H9 (cell line): ENCODE measurements around the gene ARHGEF10L. TPM values are rescaled to one million over a fixed set of nuclear protein-coding genes. Genes with fewer than 3 reads are reported as not detected.
A peak's percentile ranks its signal among the peaks of the same experiment; 100 is the strongest.

Experiments
- DNase-seq: peaks from one replicate; pipeline ENCODE4 v3.0.0-alpha.2; 2017
- H2AFZ ChIP-seq: one replicate; pipeline ENCODE4 v1.6.1; 2013; ENCODE audit warnings: mild to moderate bottlenecking, low read length, control low read depth, moderate library complexity
- H2AK5ac ChIP-seq: 2 replicates; pipeline ENCODE4 v1.6.1; 2013; ENCODE audit warnings: low read length, control low read depth, mixed read lengths; ENCODE audit not compliant: insufficient read length
- H2BK120ac ChIP-seq: one replicate; pipeline ENCODE4 v1.6.1; 2013; ENCODE audit warnings: low read depth, mild to moderate bottlenecking, low read length, control low read depth, inconsistent platforms; ENCODE audit not compliant: poor library complexity, severe bottlenecking
- H2BK12ac ChIP-seq: 2 replicates; pipeline ENCODE4 v1.6.1; 2013; ENCODE audit warnings: low read length, control low read depth, mixed read lengths, low read depth; ENCODE audit not compliant: insufficient read length
- H2BK15ac ChIP-seq: 2 replicates; pipeline ENCODE4 v1.6.1; 2013; ENCODE audit warnings: low read depth, low read length, control low read depth
- H2BK20ac ChIP-seq: one replicate; pipeline ENCODE4 v1.6.1; 2013; ENCODE audit warnings: low read depth, mild to moderate bottlenecking, low read length, control low read depth, inconsistent platforms; ENCODE audit not compliant: poor library complexity, severe bottlenecking
- H2BK5ac ChIP-seq: 2 replicates; pipeline ENCODE4 v1.6.1; 2013; ENCODE audit warnings: low read length, control low read depth, mixed read lengths; ENCODE audit not compliant: insufficient read length
- H3K14ac ChIP-seq: 2 replicates; pipeline ENCODE4 v1.6.1; 2013; ENCODE audit warnings: low read length, control low read depth; ENCODE audit not compliant: insufficient read depth
- H3K18ac ChIP-seq: 2 replicates; pipeline ENCODE4 v1.6.1; 2013; ENCODE audit warnings: low read depth, mild to moderate bottlenecking, mixed read lengths, low read length, control low read depth; ENCODE audit not compliant: insufficient read length
- H3K23ac ChIP-seq: 2 replicates; pipeline ENCODE4 v1.6.1; 2013; ENCODE audit warnings: low read length, control low read depth, mixed read lengths, low read depth; ENCODE audit not compliant: insufficient read length
- H3K23me2 ChIP-seq: 2 replicates; pipeline ENCODE4 v1.6.1; 2013; ENCODE audit warnings: low read depth, mild to moderate bottlenecking, mixed read lengths, low read length, control low read depth; ENCODE audit not compliant: insufficient read length, poor library complexity, severe bottlenecking
- H3K27ac ChIP-seq: 2 replicates; pipeline ENCODE4 v1.5.1; 2013; ENCODE audit warnings: low read length, control low read depth, mixed read lengths, low read depth; ENCODE audit not compliant: insufficient read length
- H3K27me3 ChIP-seq: 2 replicates; pipeline ENCODE4 v1.6.1; 2013; ENCODE audit warnings: low read length, control low read depth, inconsistent platforms; ENCODE audit not compliant: insufficient read depth
- H3K4ac ChIP-seq: 2 replicates; pipeline ENCODE4 v1.6.1; 2013; ENCODE audit warnings: low read depth, mild to moderate bottlenecking, control low read depth, inconsistent platforms, low read length, moderate library complexity
- H3K4me1 ChIP-seq: 2 replicates; pipeline ENCODE4 v1.6.1; 2013; ENCODE audit warnings: low read length, control low read depth, inconsistent platforms; ENCODE audit not compliant: insufficient read depth
- H3K4me2 ChIP-seq: 2 replicates; pipeline ENCODE4 v1.6.1; 2013; ENCODE audit warnings: low read length, control low read depth, mixed read lengths; ENCODE audit not compliant: insufficient read length, insufficient read depth
- H3K56ac ChIP-seq: 2 replicates; pipeline ENCODE4 v1.6.1; 2013; ENCODE audit warnings: low read depth, mild to moderate bottlenecking, mixed read lengths, low read length, control low read depth; ENCODE audit not compliant: insufficient read length
- H3K79me1 ChIP-seq: 2 replicates; pipeline ENCODE4 v1.6.1; 2013; ENCODE audit warnings: low read depth, mild to moderate bottlenecking, moderate library complexity, low read length, control low read depth, inconsistent platforms; ENCODE audit not compliant: insufficient read depth, poor library complexity, severe bottlenecking
- H3K79me2 ChIP-seq: 2 replicates; pipeline ENCODE4 v1.6.1; 2013; ENCODE audit warnings: low read length, control low read depth, inconsistent platforms; ENCODE audit not compliant: insufficient read depth
- H3K9ac ChIP-seq: 2 replicates; pipeline ENCODE4 v1.6.1; 2013; ENCODE audit warnings: low read length, control low read depth, mixed read lengths; ENCODE audit not compliant: insufficient read length; ENCODE audit errors: extremely low read depth
- H3K9me3 ChIP-seq: one replicate; pipeline ENCODE4 v1.6.1; 2013; ENCODE audit warnings: low read depth, low read length, inconsistent platforms; ENCODE audit not compliant: control insufficient read depth
- H3T11ph ChIP-seq: one replicate; pipeline ENCODE4 v1.6.1; 2013; ENCODE audit warnings: mild to moderate bottlenecking, low read length, control low read depth, inconsistent platforms
- H4K20me1 ChIP-seq: one replicate; pipeline ENCODE4 v1.6.1; 2013; ENCODE audit not compliant: control insufficient read depth, insufficient read length, insufficient read depth
- H4K5ac ChIP-seq: 2 replicates; pipeline ENCODE4 v1.6.1; 2013; ENCODE audit warnings: low read depth, mild to moderate bottlenecking, mixed read lengths, low read length, control low read depth; ENCODE audit not compliant: insufficient read length
- H4K8ac ChIP-seq: replicated peaks from 2 replicates; pipeline ENCODE4 v1.6.1; 2013; ENCODE audit warnings: low read length, control low read depth, mixed read lengths, low read depth; ENCODE audit not compliant: insufficient read length
- H4K91ac ChIP-seq: 2 replicates; pipeline ENCODE4 v1.6.1; 2013; ENCODE audit warnings: low read depth, mild to moderate bottlenecking, moderate library complexity, mixed read lengths, low read length, control low read depth; ENCODE audit not compliant: insufficient read length
- H3K27ac Mint-ChIP-seq, 3 experiments: 2 replicates in 2 of 3; 3 replicates in 1 of 3; pipeline ENCODE4 v1.8.0; 2020 to 2021; ENCODE audit warnings: mixed read lengths in 3 of 3, mild to moderate bottlenecking in 1 of 3, moderate library complexity in 1 of 3
- H3K27me3 Mint-ChIP-seq: 2 replicates; pipeline ENCODE4 v1.8.0; 2021; ENCODE audit warnings: low read depth, mild to moderate bottlenecking, moderate library complexity, mixed read lengths
- H3K36me3 Mint-ChIP-seq, 3 experiments: 2 replicates in 2 of 3; 3 replicates in 1 of 3; pipeline ENCODE4 v1.8.0; 2020 to 2021; ENCODE audit warnings: low read depth in 3 of 3, mixed read lengths in 3 of 3; ENCODE audit not compliant: insufficient read depth in 1 of 3
- H3K4me1 Mint-ChIP-seq, 2 experiments: 2 replicates each; pipeline ENCODE4 v1.8.0; 2020; ENCODE audit warnings: mixed read lengths in 2 of 2
- H3K4me3 Mint-ChIP-seq, 2 experiments: 2 replicates in 1 of 2; 3 replicates in 1 of 2; pipeline ENCODE4 v1.8.0; 2020 to 2021; ENCODE audit warnings: mild to moderate bottlenecking in 2 of 2, mixed read lengths in 2 of 2, moderate library complexity in 1 of 2
- H3K9me3 Mint-ChIP-seq, 2 experiments: 2 replicates in 1 of 2; 3 replicates in 1 of 2; pipeline ENCODE4 v1.8.0; 2020; ENCODE audit warnings: mild to moderate bottlenecking in 2 of 2, mixed read lengths in 2 of 2, moderate library complexity in 1 of 2
- CTCF ChIP-seq: fragments of 200-600 bp; sonication (generic); conservative IDR thresholded peaks from 3 replicates; pipeline ENCODE4 v1.8.0; 2021; ENCODE audit warnings: antibody characterized with exemption, mild to moderate bottlenecking
- WGBS: extraction: QIAGEN DNeasy Blood & Tissue Kit; methylation state at CpG from one replicate; pipeline ENCODE4 v1.1.7; 2013; ENCODE audit warnings: missing lambda C conversion rate, low lambda C conversion rate, mixed read lengths; ENCODE audit not compliant: insufficient read length; ENCODE audit errors: extremely low coverage; 5-methylcytosine and 5-hydroxymethylcytosine counted together
- total RNA-seq: library from RNA; stranded (reverse); gene quantifications from 2 replicates; pipeline ENCODE4 v1.2.1, GENCODE V29; 2021

Gene ARHGEF10L
- total RNA-seq, 1 experiment from 2014 or later, result 20.2 TPM

- no peak overlapping the region for H2BK5ac ChIP-seq
- no peak for DNase-seq
- peaks cover 9% of the 10 kb centered on the region; the same call in 1 of the 2 replicates for H3K79me2 ChIP-seq
- H3K36me3 Mint-ChIP-seq, result no peaks in the 10 kb centered on the region
- H3K27ac Mint-ChIP-seq, result peak overlapping the region in 2 of 3 experiments; percentile 85 to 94; a peak in 4 of 7 replicates
- H3K4me2 ChIP-seq, result no peak overlapping the region
- peaks cover 74 to 92% of the 10 kb centered on the region in 2 experiments for H3K4me1 Mint-ChIP-seq
- no peak for TF ChIP-seq CTCF
- H4K8ac ChIP-seq, result no peak overlapping the region
- H3K9me3 ChIP-seq, result no peaks in the 10 kb centered on the region
- H3K9me3 Mint-ChIP-seq, result no peaks in the 10 kb centered on the region
- peaks cover 2% of the 10 kb centered on the region for H4K20me1 ChIP-seq
- no peak overlapping the region for H2AK5ac ChIP-seq
- H2BK12ac ChIP-seq, result no peak overlapping the region
- H3K4ac ChIP-seq, result no peak overlapping the region
- no CpG with 5 or more reads among the region's 11 CpGs for WGBS
- H2BK120ac ChIP-seq, result no peak overlapping the region
- H4K91ac ChIP-seq, result no peak overlapping the region
- H3K27me3 Mint-ChIP-seq, result no peaks in the 10 kb centered on the region; the same call in 1 of the 2 replicates
- no peak overlapping the region for H3K14ac ChIP-seq
- H2BK20ac ChIP-seq, result no peak overlapping the region
- no peak overlapping the region for H3K56ac ChIP-seq
- no peak overlapping the region for H3T11ph ChIP-seq
- no peaks in the 10 kb centered on the region for H3K23me2 ChIP-seq
- peak overlapping the region in 1 of 2 experiments; percentile 58; a peak in 1 of 5 replicates for H3K4me3 Mint-ChIP-seq
- no peaks in the 10 kb centered on the region for H3K79me1 ChIP-seq
- no peak overlapping the region for H2BK15ac ChIP-seq
- peaks cover 16% of the 10 kb centered on the region; the same call in 1 of the 2 replicates for H3K4me1 ChIP-seq
- no peaks in the 10 kb centered on the region for H3K27me3 ChIP-seq
- no peak overlapping the region for H3K27ac ChIP-seq
- H3K9ac ChIP-seq, result no peak overlapping the region
- H3K18ac ChIP-seq, result no peak overlapping the region
- H2AFZ ChIP-seq, result no peak overlapping the region
- no peak overlapping the region for H3K23ac ChIP-seq
- H4K5ac ChIP-seq, result no peak overlapping the region
Measured at GRCh38 chr1:17568014-17568900, 28.8 kb downstream of the ARHGEF10L start.
